HUES6 (cell line): ENCODE results near the gene RAB35.

Source experiments
- H3K27ac ChIP-seq: 2 replicates; pipeline ENCODE4 v1.7.0; 2013; ENCODE audit warnings: low read depth, mild to moderate bottlenecking, low read length, inconsistent platforms
- H3K27me3 ChIP-seq: 2 replicates; pipeline ENCODE4 v1.6.1; 2013; ENCODE audit warnings: low read length; ENCODE audit not compliant: control insufficient read depth, insufficient read depth
- H3K36me3 ChIP-seq: 2 replicates; pipeline ENCODE4 v1.6.1; 2013; ENCODE audit warnings: low read length; ENCODE audit not compliant: control insufficient read depth, insufficient read depth
- H3K4me1 ChIP-seq: 2 replicates; pipeline ENCODE4 v1.6.1; 2013; ENCODE audit warnings: low read length; ENCODE audit not compliant: control insufficient read depth, insufficient read depth
- H3K4me3 ChIP-seq: 2 replicates; pipeline ENCODE4 v1.5.1; 2013; ENCODE audit warnings: low read depth, low read length
- H3K9ac ChIP-seq: one replicate; pipeline ENCODE4 v1.6.1; 2013; ENCODE audit warnings: mild to moderate bottlenecking, low read length
- H3K9me3 ChIP-seq: 2 replicates; pipeline ENCODE4 v1.6.1; 2013; ENCODE audit warnings: low read depth, low read length; ENCODE audit not compliant: control insufficient read depth, insufficient read depth

The RAB35 gene

GRCh38 chr12:120093592-120094355, 22.8 kb downstream of the RAB35 start:
- Histone ChIP-seq H3K9ac (peak overlapping the region; percentile 20), H3K9me3 (no peaks in the 10 kb centered on the region), H3K27ac (peak overlapping the region; percentile 11), H3K27me3 (no peaks in the 10 kb centered on the region), H3K36me3 (peaks cover 31% of the 10 kb centered on the region), H3K4me1 (peaks cover 31% of the 10 kb centered on the region), H3K4me3 (peak overlapping the region; percentile 28; the same call in 1 of the 2 replicates)

GRCh38 chr12:120093336-120093591, 23.3 kb downstream of the RAB35 start:
- no peaks in the 10 kb centered on the region for H3K9me3 ChIP-seq
- peaks cover 31% of the 10 kb centered on the region for H3K4me1 ChIP-seq
- peak overlapping the region; percentile 20 for H3K9ac ChIP-seq
- no peaks in the 10 kb centered on the region for H3K27me3 ChIP-seq
- no peak overlapping the region for H3K4me3 ChIP-seq
- H3K36me3 ChIP-seq = peaks cover 26% of the 10 kb centered on the region
- H3K27ac ChIP-seq = peak overlapping the region; percentile 11

- H3K27ac ChIP-seq = 0 out of 2 replicates have a peak overlapping the region, but pooled peaks have one; percentile 11
- no peak overlapping the region for H3K4me3 ChIP-seq
- no peaks in the 10 kb centered on the region for H3K9me3 ChIP-seq
- H3K27me3 ChIP-seq = no peaks in the 10 kb centered on the region
- peaks cover 24% of the 10 kb centered on the region for H3K36me3 ChIP-seq
- H3K9ac ChIP-seq = no peak overlapping the region
- H3K4me1 ChIP-seq = peaks cover 32% of the 10 kb centered on the region
Measured at GRCh38 chr12:120092551-120093335, 23.8 kb downstream of the RAB35 start.

GRCh38 chr12:120091371-120092090, 25.0 kb downstream of the RAB35 start:
- no peak overlapping the region for H3K9ac ChIP-seq
- no peaks in the 10 kb centered on the region for H3K27me3 ChIP-seq
- H3K27ac ChIP-seq = no peak overlapping the region
- H3K36me3 ChIP-seq = peaks cover 16% of the 10 kb centered on the region
- no peak overlapping the region for H3K4me3 ChIP-seq
- no peaks in the 10 kb centered on the region for H3K9me3 ChIP-seq
- peaks cover 39% of the 10 kb centered on the region for H3K4me1 ChIP-seq

GRCh38 chr12:120090626-120091295, 25.8 kb downstream of the RAB35 start:
- no peak overlapping the region for H3K27ac ChIP-seq
- no peaks in the 10 kb centered on the region for H3K9me3 ChIP-seq
- peaks cover 45% of the 10 kb centered on the region for H3K4me1 ChIP-seq
- no peak overlapping the region for H3K4me3 ChIP-seq
- H3K27me3 ChIP-seq = no peaks in the 10 kb centered on the region
- no peak overlapping the region for H3K9ac ChIP-seq
- H3K36me3 ChIP-seq = peaks cover 14% of the 10 kb centered on the region

- H3K9me3 ChIP-seq = no peaks in the 10 kb centered on the region
- peaks cover 48% of the 10 kb centered on the region for H3K4me1 ChIP-seq
- H3K27me3 ChIP-seq = no peaks in the 10 kb centered on the region
- H3K27ac ChIP-seq = no peak overlapping the region
- no peak overlapping the region for H3K9ac ChIP-seq
- peaks cover 14% of the 10 kb centered on the region for H3K36me3 ChIP-seq
- no peak overlapping the region for H3K4me3 ChIP-seq
Measured at GRCh38 chr12:120090206-120090605, 26.3 kb downstream of the RAB35 start.

GRCh38 chr12:120089796-120090195, 26.8 kb downstream of the RAB35 start:
- no peak overlapping the region for H3K9ac ChIP-seq

GRCh38 chr12:120089105-120089504, 27.4 kb downstream of the RAB35 start:
- Histone ChIP-seq H3K9me3 (no peaks in the 10 kb centered on the region), H3K27me3 (no peaks in the 10 kb centered on the region), H3K4me3 (no peak overlapping the region), H3K36me3 (peaks cover 14% of the 10 kb centered on the region), H3K4me1 (peaks cover 39% of the 10 kb centered on the region), H3K9ac (no peak overlapping the region), H3K27ac (no peak overlapping the region)

More at GRCh38 chr12:120089796-120090195, 26.8 kb downstream of the RAB35 start:
- H3K36me3 ChIP-seq = peaks cover 14% of the 10 kb centered on the region
- peaks cover 46% of the 10 kb centered on the region for H3K4me1 ChIP-seq
- no peak overlapping the region for H3K4me3 ChIP-seq
- no peaks in the 10 kb centered on the region for H3K9me3 ChIP-seq
- no peak overlapping the region for H3K27ac ChIP-seq
- no peaks in the 10 kb centered on the region for H3K27me3 ChIP-seq

GRCh38 chr12:120086801-120087621, 29.5 kb downstream of the RAB35 start:
- H3K27ac ChIP-seq = peak overlapping the region; percentile 84

More at GRCh38 chr12:120086801-120087621, 29.5 kb downstream of the RAB35 start:
- Histone ChIP-seq H3K9ac (peak overlapping the region; percentile 66), H3K36me3 (peaks cover 7% of the 10 kb centered on the region; the same call in 1 of the 2 replicates), H3K27me3 (no peaks in the 10 kb centered on the region), H3K4me3 (peak overlapping the region; percentile 49), H3K4me1 (peaks cover 23% of the 10 kb centered on the region), H3K9me3 (no peaks in the 10 kb centered on the region)
